SJCRH30 (cell line): ENCODE measurements around the gene SERPINI1. TPM values are rescaled to one million over a fixed set of nuclear protein-coding genes. Genes with fewer than 3 reads are reported as not detected.

Source experiments
- DNase-seq, 2 experiments: peaks; one replicate each; pipeline ENCODE4 v3.0.0-alpha.2; 2015 to 2020
- H3K27ac ChIP-seq: fragments of 250-450 bp; sonication (Bioruptor Pico); 2 replicates; pipeline ENCODE4 v1.5.1; 2020; ENCODE audit warnings: mild to moderate bottlenecking, moderate library complexity
- H3K27me3 ChIP-seq: fragments of 250-450 bp; sonication (Bioruptor Pico); 2 replicates; pipeline ENCODE4 v1.5.1; 2020; ENCODE audit warnings: mild to moderate bottlenecking, moderate library complexity
- H3K36me3 ChIP-seq: fragments of 250-450 bp; sonication (Bioruptor Pico); 2 replicates; pipeline ENCODE4 v1.5.1; 2020; ENCODE audit warnings: mild to moderate bottlenecking, moderate library complexity
- H3K4me1 ChIP-seq: fragments of 250-450 bp; sonication (Bioruptor Pico); 2 replicates; pipeline ENCODE4 v1.5.1; 2020; ENCODE audit warnings: mild to moderate bottlenecking, moderate library complexity
- H3K4me3 ChIP-seq: fragments of 250-450 bp; sonication (Bioruptor Pico); 2 replicates; pipeline ENCODE4 v1.5.1; 2020; ENCODE audit warnings: mild to moderate bottlenecking, moderate library complexity
- H3K9me3 ChIP-seq: fragments of 250-450 bp; sonication (Bioruptor Pico); replicated peaks from 2 replicates; pipeline ENCODE4 v1.5.1; 2020; ENCODE audit warnings: mild to moderate bottlenecking, moderate library complexity
- total RNA-seq: library from RNA; depleted of rRNA; stranded (reverse); fragments of >200 nt; shearing (Covaris generic); gene quantifications from 2 replicates; pipeline ENCODE4 v1.2.3, GENCODE V29; 2014; rRNA removed

The SERPINI1 gene
- total RNA-seq, 1 experiment from 2014 or later, result 0.40 TPM

- no peak for DNase-seq
- no peaks in the 10 kb centered on the region for H3K4me1 ChIP-seq
- H3K27ac ChIP-seq, result no peak overlapping the region
- no peaks in the 10 kb centered on the region for H3K9me3 ChIP-seq
- H3K36me3 ChIP-seq, result no peaks in the 10 kb centered on the region
- no peaks in the 10 kb centered on the region for H3K27me3 ChIP-seq
- no peak overlapping the region for H3K4me3 ChIP-seq
Measured at GRCh38 chr3:167863811-167864551, 128.5 kb downstream of the SERPINI1 start.

GRCh38 chr3:167864552-167864874 lies 129.0 kb downstream of the SERPINI1 start:
- Histone ChIP-seq H3K9me3 (no peaks in the 10 kb centered on the region), H3K4me1 (no peaks in the 10 kb centered on the region), H3K36me3 (no peaks in the 10 kb centered on the region), H3K27me3 (no peaks in the 10 kb centered on the region), H3K27ac (no peak overlapping the region), H3K4me3 (no peak overlapping the region)
- DNase-seq, result no peak

- H3K27ac ChIP-seq, result no peak overlapping the region
- no peaks in the 10 kb centered on the region for H3K9me3 ChIP-seq
- H3K36me3 ChIP-seq, result no peaks in the 10 kb centered on the region
- no peak for DNase-seq
- H3K4me1 ChIP-seq, result no peaks in the 10 kb centered on the region
- H3K4me3 ChIP-seq, result no peak overlapping the region
- no peaks in the 10 kb centered on the region for H3K27me3 ChIP-seq
Measured at GRCh38 chr3:167866331-167866730, 130.8 kb downstream of the SERPINI1 start.

- no peak for DNase-seq
- Histone ChIP-seq H3K4me1 (no peaks in the 10 kb centered on the region), H3K9me3 (no peaks in the 10 kb centered on the region), H3K36me3 (no peaks in the 10 kb centered on the region), H3K27ac (no peak overlapping the region), H3K27me3 (no peaks in the 10 kb centered on the region), H3K4me3 (no peak overlapping the region)
Measured at GRCh38 chr3:167867981-167868380, 132.5 kb downstream of the SERPINI1 start.

DNA sequence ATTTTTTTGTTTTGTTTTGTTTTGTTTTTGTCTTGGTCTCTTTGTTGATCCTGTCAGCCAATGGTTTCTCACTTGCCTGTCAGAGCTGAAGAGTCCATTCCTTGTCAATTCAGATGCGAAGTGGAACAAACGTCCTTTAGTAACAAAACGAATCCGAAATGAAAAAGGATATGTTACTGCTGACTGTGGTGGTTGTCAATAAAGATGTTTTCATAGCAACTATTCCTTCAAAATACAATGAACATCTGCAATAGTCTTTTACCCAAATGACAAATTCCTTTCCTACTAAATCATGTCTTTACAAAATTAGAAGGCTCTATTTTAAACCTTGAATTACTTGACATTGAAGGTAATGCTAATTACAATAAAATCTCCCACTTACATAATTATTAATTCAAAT lies 134.7 kb downstream of the SERPINI1 start:
- no peaks in the 10 kb centered on the region for H3K36me3 ChIP-seq
- H3K9me3 ChIP-seq, result no peaks in the 10 kb centered on the region
- no peaks in the 10 kb centered on the region for H3K4me1 ChIP-seq
- no peak overlapping the region for H3K27ac ChIP-seq
- DNase-seq, result no peak
- no peaks in the 10 kb centered on the region for H3K27me3 ChIP-seq
- H3K4me3 ChIP-seq, result no peak overlapping the region

DNA sequence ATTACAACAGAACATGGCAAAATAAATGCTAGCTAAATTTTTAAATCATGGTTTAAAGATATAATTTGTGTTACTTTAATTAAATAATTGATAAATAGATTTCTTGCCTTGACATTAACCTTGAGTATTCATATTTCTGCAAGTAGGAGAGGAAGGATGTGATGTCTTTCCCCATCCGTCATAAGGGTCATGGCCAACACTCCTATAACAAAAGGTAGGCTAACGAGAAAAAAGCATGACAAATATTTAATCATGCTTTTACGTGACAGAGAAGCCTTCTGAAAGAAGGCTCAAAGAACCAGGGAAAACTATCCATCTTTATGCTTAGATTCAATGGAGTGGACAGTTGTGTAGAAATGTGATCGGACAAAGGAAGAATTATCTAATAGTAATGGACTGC lies 135.2 kb downstream of the SERPINI1 start:
- Histone ChIP-seq H3K4me1 (no peaks in the 10 kb centered on the region), H3K27ac (no peak overlapping the region), H3K4me3 (no peak overlapping the region), H3K36me3 (no peaks in the 10 kb centered on the region), H3K27me3 (no peaks in the 10 kb centered on the region), H3K9me3 (no peaks in the 10 kb centered on the region)
- DNase-seq, result no peak

DNA sequence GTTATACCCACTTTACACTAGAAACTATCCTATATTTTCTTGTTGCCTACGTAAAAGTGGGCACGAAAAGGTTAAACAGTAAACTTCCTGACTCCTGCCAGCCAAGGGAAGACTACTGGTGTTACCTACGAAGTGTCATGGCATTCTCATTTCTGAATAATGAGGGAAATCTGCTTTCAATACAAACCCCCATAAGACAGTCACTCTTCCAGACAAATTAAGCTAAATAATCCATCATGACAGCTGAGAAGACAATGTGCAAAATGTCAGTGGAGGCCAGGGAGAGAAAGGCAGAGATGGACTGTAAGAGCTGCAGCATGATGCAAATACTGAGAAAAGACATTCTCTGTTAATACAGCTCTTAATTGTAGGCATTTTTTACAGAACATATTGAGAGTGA lies 136.5 kb downstream of the SERPINI1 start:
- Histone ChIP-seq H3K27me3 (no peaks in the 10 kb centered on the region), H3K9me3 (no peaks in the 10 kb centered on the region; the same call in 1 of the 2 replicates), H3K36me3 (no peaks in the 10 kb centered on the region), H3K4me1 (peaks cover 9% of the 10 kb centered on the region), H3K4me3 (no peak overlapping the region), H3K27ac (no peak overlapping the region)
- no peak for DNase-seq

- H3K9me3 ChIP-seq, result no peaks in the 10 kb centered on the region; the same call in 1 of the 2 replicates
- no peak for DNase-seq
Measured at GRCh38 chr3:167872941-167873340, 137.4 kb downstream of the SERPINI1 start.

DNA sequence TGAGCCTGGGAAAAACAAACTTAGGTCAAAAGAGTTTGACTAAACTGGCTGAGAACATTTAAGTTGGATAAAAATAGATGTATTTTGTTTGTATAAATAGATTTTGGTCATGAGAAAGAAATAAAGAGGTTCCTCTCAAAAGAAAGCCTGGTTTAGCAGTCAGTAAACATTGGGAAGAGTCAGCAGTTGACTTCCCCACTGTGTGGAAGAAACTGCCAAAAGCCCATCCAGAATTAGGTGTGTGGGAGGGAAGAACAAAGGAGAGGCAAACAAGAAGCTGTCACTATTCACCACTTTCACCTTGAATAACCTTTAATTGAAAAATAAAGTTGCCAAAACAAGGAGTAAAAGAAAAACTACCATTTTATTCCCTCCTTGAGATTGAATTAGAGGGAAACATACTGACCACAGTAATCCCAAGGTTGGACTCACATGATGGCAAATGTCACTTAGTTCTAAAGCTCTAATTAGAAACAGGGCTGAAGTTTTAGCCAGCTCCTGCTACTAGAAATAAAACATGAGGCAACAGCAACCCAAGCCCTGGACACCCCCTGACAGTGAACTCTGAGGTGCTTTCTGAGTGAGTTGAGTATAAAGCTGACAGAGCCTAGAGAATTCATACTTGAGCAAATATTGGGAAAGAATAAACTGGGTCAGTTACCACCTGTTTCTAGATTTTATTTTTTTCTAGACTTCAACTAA lies 139.3 kb downstream of the SERPINI1 start:
- DNase-seq, result no peak
- Histone ChIP-seq H3K9me3 (no peaks in the 10 kb centered on the region; the same call in 1 of the 2 replicates), H3K36me3 (no peaks in the 10 kb centered on the region), H3K27me3 (no peaks in the 10 kb centered on the region), H3K4me3 (no peak overlapping the region), H3K27ac (no peak overlapping the region), H3K4me1 (peaks cover 17% of the 10 kb centered on the region)

More at GRCh38 chr3:167872941-167873340, 137.4 kb downstream of the SERPINI1 start:
- no peak overlapping the region for H3K4me3 ChIP-seq
- no peaks in the 10 kb centered on the region for H3K27me3 ChIP-seq
- H3K4me1 ChIP-seq, result peaks cover 15% of the 10 kb centered on the region
- no peaks in the 10 kb centered on the region for H3K36me3 ChIP-seq
- no peak overlapping the region for H3K27ac ChIP-seq

Other genes starting within 250 kb of the SERPINI1 start
- not detected in 2 replicates for gene WDR49, start 81.8 kb upstream of the SERPINI1 start, total RNA-seq
- gene PDCD10, start 829 bp upstream of the SERPINI1 start, total RNA-seq, result 49.7 and 55.4 TPM in 2 replicates